ENCODE results near the gene TGFBRAP1. TPM values are rescaled to one million over a fixed set of nuclear protein-coding genes. Genes with fewer than 3 reads are reported as not detected.

Gene TGFBRAP1
- total RNA-seq, 2 donors from 2014 or later = 18.5 to 19.1 TPM

GRCh38 chr2:105298017-105298416 lies 31.5 kb downstream of the TGFBRAP1 start:
- Mint-ChIP-seq H3K4me3 (no peak overlapping the region), H3K27ac (peak overlapping the region; percentile 27), H3K36me3 (ENCODE audit: low read depth) (peaks cover 16% of the 10 kb centered on the region), H3K4me1 (peaks cover 19% of the 10 kb centered on the region), H3K27me3 (no peaks in the 10 kb centered on the region)
- ATAC-seq = no peak
- no peak for DNase-seq
- no peaks in the 10 kb centered on the region for H3K9me3 ChIP-seq (ENCODE audit: control insufficient read depth, low read length, poor library complexity, severe bottlenecking)

- Mint-ChIP-seq H3K27me3 (no peaks in the 10 kb centered on the region), H3K4me3 (no peak overlapping the region), H3K4me1 (peaks cover 14% of the 10 kb centered on the region), H3K27ac (no peak overlapping the region), H3K36me3 (ENCODE audit: low read depth) (peaks cover 22% of the 10 kb centered on the region)
- H3K9me3 ChIP-seq (ENCODE audit: control insufficient read depth, low read length, poor library complexity, severe bottlenecking) = no peaks in the 10 kb centered on the region
- ATAC-seq = no peak
- DNase-seq = no peak
Measured at GRCh38 chr2:105297216-105297615, 32.3 kb downstream of the TGFBRAP1 start.

- no peak overlapping the region for H3K27ac Mint-ChIP-seq
- DNase-seq (no peak), ATAC-seq (no peak)
- no peaks in the 10 kb centered on the region for H3K9me3 ChIP-seq (ENCODE audit: control insufficient read depth, low read length, poor library complexity, severe bottlenecking)
- peaks cover 10% of the 10 kb centered on the region for H3K4me1 Mint-ChIP-seq
- no peak overlapping the region for H3K4me3 Mint-ChIP-seq
- peaks cover 27% of the 10 kb centered on the region for H3K36me3 Mint-ChIP-seq (ENCODE audit: low read depth)
- no peaks in the 10 kb centered on the region for H3K27me3 Mint-ChIP-seq
Measured at GRCh38 chr2:105296017-105296611, 33.4 kb downstream of the TGFBRAP1 start.

- Mint-ChIP-seq H3K36me3 (ENCODE audit: low read depth) (peaks cover 29% of the 10 kb centered on the region), H3K4me1 (peaks cover 13% of the 10 kb centered on the region), H3K27ac (no peak overlapping the region), H3K4me3 (no peak overlapping the region), H3K27me3 (no peaks in the 10 kb centered on the region)
- DNase-seq = no peak
- ATAC-seq = no peak
- H3K9me3 ChIP-seq (ENCODE audit: control insufficient read depth, low read length, poor library complexity, severe bottlenecking) = no peaks in the 10 kb centered on the region
Measured at GRCh38 chr2:105294844-105295481, 34.6 kb downstream of the TGFBRAP1 start.

- H3K4me1 Mint-ChIP-seq = peaks cover 13% of the 10 kb centered on the region
- no peak overlapping the region for H3K4me3 Mint-ChIP-seq
- no peak for DNase-seq
- H3K9me3 ChIP-seq (ENCODE audit: control insufficient read depth, low read length, poor library complexity, severe bottlenecking) = no peaks in the 10 kb centered on the region
- H3K36me3 Mint-ChIP-seq (ENCODE audit: low read depth) = peaks cover 29% of the 10 kb centered on the region
- no peaks in the 10 kb centered on the region for H3K27me3 Mint-ChIP-seq
- no peak for ATAC-seq
- H3K27ac Mint-ChIP-seq = no peak overlapping the region
Measured at GRCh38 chr2:105294046-105294445, 35.5 kb downstream of the TGFBRAP1 start.

- Mint-ChIP-seq H3K4me3 (no peak overlapping the region), H3K27me3 (no peaks in the 10 kb centered on the region), H3K36me3 (ENCODE audit: low read depth) (peaks cover 20% of the 10 kb centered on the region), H3K4me1 (peaks cover 13% of the 10 kb centered on the region), H3K27ac (no peak overlapping the region)
- DNase-seq (no peak), ATAC-seq (no peak)
- H3K9me3 ChIP-seq (ENCODE audit: control insufficient read depth, low read length, poor library complexity, severe bottlenecking) = no peaks in the 10 kb centered on the region
Measured at GRCh38 chr2:105291981-105292380, 37.6 kb downstream of the TGFBRAP1 start.

- DNase-seq (no peak), ATAC-seq (no peak)
- H3K4me3 Mint-ChIP-seq = no peak overlapping the region
- H3K36me3 Mint-ChIP-seq (ENCODE audit: low read depth) = peaks cover 19% of the 10 kb centered on the region
- no peaks in the 10 kb centered on the region for H3K27me3 Mint-ChIP-seq
- peaks cover 11% of the 10 kb centered on the region for H3K4me1 Mint-ChIP-seq
- no peaks in the 10 kb centered on the region for H3K9me3 ChIP-seq (ENCODE audit: control insufficient read depth, low read length, poor library complexity, severe bottlenecking)
- no peak overlapping the region for H3K27ac Mint-ChIP-seq
Measured at GRCh38 chr2:105290981-105291660, 38.4 kb downstream of the TGFBRAP1 start.

- Mint-ChIP-seq H3K27ac (no peak overlapping the region), H3K4me3 (no peak overlapping the region), H3K4me1 (peaks cover 11% of the 10 kb centered on the region), H3K27me3 (no peaks in the 10 kb centered on the region), H3K36me3 (ENCODE audit: low read depth) (peaks cover 21% of the 10 kb centered on the region)
- DNase-seq = no peak
- ATAC-seq = no peak
- no peaks in the 10 kb centered on the region for H3K9me3 ChIP-seq (ENCODE audit: control insufficient read depth, low read length, poor library complexity, severe bottlenecking)
Measured at GRCh38 chr2:105288133-105288532, 41.4 kb downstream of the TGFBRAP1 start.

GRCh38 chr2:105287692-105288091 lies 41.8 kb downstream of the TGFBRAP1 start:
- Mint-ChIP-seq H3K27me3 (no peaks in the 10 kb centered on the region), H3K4me3 (no peak overlapping the region), H3K27ac (peak overlapping the region; percentile 29), H3K36me3 (ENCODE audit: low read depth) (peaks cover 19% of the 10 kb centered on the region), H3K4me1 (peaks cover 11% of the 10 kb centered on the region)
- DNase-seq (no peak), ATAC-seq (no peak)
- no peaks in the 10 kb centered on the region for H3K9me3 ChIP-seq (ENCODE audit: control insufficient read depth, low read length, poor library complexity, severe bottlenecking)

GRCh38 chr2:105283532-105283931 lies 46.0 kb downstream of the TGFBRAP1 start:
- DNase-seq (no peak), ATAC-seq (no peak)
- Mint-ChIP-seq H3K36me3 (ENCODE audit: low read depth) (peaks cover 11% of the 10 kb centered on the region), H3K27ac (peak overlapping the region; percentile 34), H3K27me3 (no peaks in the 10 kb centered on the region), H3K4me3 (no peak overlapping the region), H3K4me1 (peaks cover 9% of the 10 kb centered on the region)
- no peaks in the 10 kb centered on the region for H3K9me3 ChIP-seq (ENCODE audit: control insufficient read depth, low read length, poor library complexity, severe bottlenecking)

GRCh38 chr2:105280281-105280680 lies 49.3 kb downstream of the TGFBRAP1 start:
- ATAC-seq (no peak), DNase-seq (no peak)
- Mint-ChIP-seq H3K4me3 (no peak overlapping the region), H3K36me3 (ENCODE audit: low read depth) (peaks cover 11% of the 10 kb centered on the region), H3K27ac (no peak overlapping the region), H3K27me3 (no peaks in the 10 kb centered on the region), H3K4me1 (peaks cover 4% of the 10 kb centered on the region)
- H3K9me3 ChIP-seq (ENCODE audit: control insufficient read depth, low read length, poor library complexity, severe bottlenecking) = no peaks in the 10 kb centered on the region

GRCh38 chr2:105279126-105279525 lies 50.4 kb downstream of the TGFBRAP1 start:
- Mint-ChIP-seq H3K4me3 (no peak overlapping the region), H3K36me3 (ENCODE audit: low read depth) (peaks cover 10% of the 10 kb centered on the region), H3K27me3 (no peaks in the 10 kb centered on the region), H3K4me1 (no peaks in the 10 kb centered on the region), H3K27ac (no peak overlapping the region)
- no peak for DNase-seq
- H3K9me3 ChIP-seq (ENCODE audit: control insufficient read depth, low read length, poor library complexity, severe bottlenecking) = no peaks in the 10 kb centered on the region
- no peak for ATAC-seq

GRCh38 chr2:105278654-105279053 lies 50.9 kb downstream of the TGFBRAP1 start:
- Mint-ChIP-seq H3K27me3 (no peaks in the 10 kb centered on the region), H3K4me3 (no peak overlapping the region), H3K4me1 (no peaks in the 10 kb centered on the region), H3K36me3 (ENCODE audit: low read depth) (peaks cover 10% of the 10 kb centered on the region), H3K27ac (no peak overlapping the region)
- no peaks in the 10 kb centered on the region for H3K9me3 ChIP-seq (ENCODE audit: control insufficient read depth, low read length, poor library complexity, severe bottlenecking)
- ATAC-seq = no peak
- DNase-seq = no peak
